Renal cortex interstitium (tissue), 11 donors: ENCODE data around the gene FZD8. TPM values are rescaled to one million over a fixed set of nuclear protein-coding genes. Genes with fewer than 3 reads are reported as not detected.

Experiments
- DNase-seq, 11 donors: peaks; one replicate each; pipeline ENCODE4 v3.0.0-alpha.2; 2013; ENCODE audit warnings: low read depth in 9 of 11, low spot score in 4 of 11; ENCODE audit errors: extremely low read depth in 1 of 11
- polyA plus RNA-seq, 3 donors: library from polyadenylated mRNA; unstranded; fragments of 120-200 nt; gene quantifications; one replicate each; pipeline ENCODE4 v1.2.1, GENCODE V29; 2013; ENCODE audit not compliant: insufficient read length in 3 of 3

Gene FZD8
- polyA plus RNA-seq, 3 donors = 10.7 to 16.9 (median 13.2) TPM

GRCh38 chr10:35644050-35644950 is 2.2 kb upstream of the FZD8 start:
- DNase-seq = no peak

DNA sequence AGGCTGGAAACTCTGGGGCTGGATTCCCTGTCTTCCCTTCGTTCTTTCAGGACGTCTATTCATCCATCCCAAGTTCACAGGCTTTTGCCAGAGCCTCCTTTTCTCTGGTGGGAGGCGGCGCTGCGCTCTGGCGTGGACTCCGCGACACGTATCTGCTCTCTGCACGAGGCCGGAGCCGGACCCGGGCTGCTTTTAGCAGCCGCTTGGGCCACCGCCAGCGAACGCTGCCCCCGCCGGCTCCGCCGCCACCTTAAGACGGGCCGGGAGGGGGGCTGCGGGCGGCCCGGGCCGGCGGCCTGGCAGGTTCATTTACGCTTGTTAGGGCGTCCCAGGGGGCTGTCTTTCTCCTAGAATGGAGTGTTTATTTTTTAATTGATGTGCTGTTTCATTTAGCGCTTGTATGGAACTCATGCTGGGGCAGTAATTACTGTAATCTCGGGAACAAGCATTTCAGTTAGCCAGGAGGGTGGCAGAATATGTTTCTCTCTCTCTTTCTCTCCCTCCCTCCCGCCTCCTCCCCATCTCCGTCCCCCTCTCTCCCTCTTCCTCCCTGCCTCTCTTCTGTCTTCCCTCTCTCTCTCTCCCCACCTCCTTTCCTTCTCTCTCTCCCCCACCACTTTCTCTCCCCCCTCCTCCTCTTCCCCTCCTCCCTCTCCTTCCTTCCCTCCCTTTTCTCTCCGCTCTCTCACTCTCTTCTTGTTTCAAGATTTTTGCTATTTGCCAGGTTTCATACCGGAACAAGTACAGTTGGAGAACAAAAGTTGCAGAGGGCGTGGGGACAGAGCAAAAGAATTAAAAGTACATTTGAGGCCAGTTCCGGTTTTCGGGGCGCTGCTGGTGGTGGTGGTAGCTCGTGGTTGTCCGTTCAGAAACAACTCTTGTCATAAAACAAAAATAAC is 1.3 kb upstream of the FZD8 start:
- peak in 3 of 11 donors; percentile 54 to 64 (median 57) for DNase-seq

- no peak for DNase-seq
Measured at GRCh38 chr10:35642793-35643114, 658 bp upstream of the FZD8 start.

GRCh38 chr10:35641676-35642034 is 441 bp downstream of the FZD8 start:
- no peak for DNase-seq

DNA sequence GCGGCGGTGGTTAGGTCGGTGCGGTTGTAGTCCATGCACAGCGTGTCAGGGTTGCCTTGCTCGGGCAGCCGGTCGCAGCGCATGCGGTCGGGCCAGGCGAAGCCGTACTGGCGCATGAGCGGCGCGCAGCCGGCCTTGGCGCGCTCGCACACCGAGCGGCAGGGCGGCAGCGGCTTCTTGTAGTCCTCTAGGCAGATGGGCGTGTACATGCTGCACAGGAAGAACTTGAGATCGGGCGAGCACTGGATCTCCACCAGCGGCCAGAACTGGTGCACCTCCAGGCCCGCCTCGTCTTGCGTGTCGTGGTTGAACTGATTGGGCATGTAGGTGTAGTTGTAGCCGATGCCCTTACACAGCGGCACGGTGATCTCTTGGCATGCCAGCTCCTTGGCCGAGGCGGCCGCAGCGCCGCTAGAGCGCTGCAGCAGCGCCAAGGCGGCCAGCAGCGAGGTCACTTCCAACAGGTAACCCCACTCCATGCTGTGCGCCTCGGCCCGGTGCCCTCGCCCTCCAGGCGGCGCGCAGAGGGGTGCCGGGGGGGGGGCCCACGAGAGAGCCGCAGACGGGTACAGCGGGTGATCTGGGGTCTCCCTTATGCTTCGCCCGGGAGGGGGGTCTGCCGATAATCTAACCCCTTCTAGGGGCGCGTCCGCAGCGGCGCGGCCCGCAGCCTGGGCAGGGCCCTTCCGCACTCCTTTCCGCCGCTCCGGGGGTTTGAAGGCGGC is 983 bp downstream of the FZD8 start:
- DNase-seq = peak in 3 of 11 donors; percentile 56 to 67 (median 57)

DNA sequence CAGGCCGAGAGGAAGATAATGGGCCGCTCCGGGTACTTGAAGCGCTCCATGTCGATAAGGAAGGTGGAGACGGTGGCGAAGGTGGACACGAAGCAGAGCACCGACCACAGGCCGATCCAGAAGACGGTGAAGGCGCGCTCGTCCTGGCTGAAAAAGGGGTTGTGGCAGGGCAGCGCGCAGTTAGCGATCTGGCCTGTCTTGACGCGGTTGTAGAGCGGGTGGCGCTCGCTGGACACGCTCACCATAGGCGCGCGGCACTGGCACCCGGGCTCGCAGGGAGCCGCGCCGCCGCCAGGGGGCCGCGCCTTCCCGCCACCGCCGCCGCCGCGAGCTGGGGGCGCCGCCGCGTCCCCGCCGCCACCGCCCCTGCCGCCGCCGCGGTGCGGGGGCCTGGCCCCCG is 1.6 kb downstream of the FZD8 start:
- peak in 4 of 11 donors; percentile 60 to 70 (median 67) for DNase-seq

DNA sequence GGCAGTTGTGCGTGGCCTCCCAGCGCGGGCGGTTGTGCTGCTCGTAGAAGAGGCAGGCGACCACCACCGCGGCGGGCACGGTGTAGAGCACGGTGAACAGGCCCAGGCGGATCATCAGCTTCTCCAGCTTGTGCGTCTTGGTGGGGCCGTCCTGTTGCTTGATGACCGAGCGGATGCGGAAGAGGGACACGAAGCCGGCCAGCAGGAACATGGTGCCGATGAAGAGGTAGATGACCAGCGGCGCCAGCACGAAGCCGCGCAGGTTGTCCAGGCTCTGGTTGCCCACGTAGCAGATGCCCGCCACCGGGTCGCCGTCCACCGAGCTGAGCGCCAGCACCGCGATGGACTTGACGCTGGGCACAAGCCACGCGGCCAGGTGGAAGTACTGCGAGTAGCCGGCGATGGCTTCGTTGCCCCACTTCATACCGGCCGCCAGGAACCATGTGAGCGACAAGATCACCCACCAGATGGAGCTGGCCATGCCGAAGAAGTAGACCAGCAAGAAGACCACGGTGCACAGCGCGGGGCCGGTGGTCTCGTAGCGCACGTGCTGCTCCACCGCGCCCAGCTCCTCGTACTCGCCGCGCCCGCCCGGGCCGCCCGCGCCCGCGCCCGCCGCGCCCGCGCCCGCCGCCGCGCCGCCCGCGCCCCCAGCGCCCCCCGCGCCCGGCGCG is 2.2 kb downstream of the FZD8 start:
- DNase-seq = peak in 2 of 11 donors; percentile 33 to 41

- no peak for DNase-seq
Measured at GRCh38 chr10:35639021-35639727, 2.9 kb downstream of the FZD8 start.

DNA sequence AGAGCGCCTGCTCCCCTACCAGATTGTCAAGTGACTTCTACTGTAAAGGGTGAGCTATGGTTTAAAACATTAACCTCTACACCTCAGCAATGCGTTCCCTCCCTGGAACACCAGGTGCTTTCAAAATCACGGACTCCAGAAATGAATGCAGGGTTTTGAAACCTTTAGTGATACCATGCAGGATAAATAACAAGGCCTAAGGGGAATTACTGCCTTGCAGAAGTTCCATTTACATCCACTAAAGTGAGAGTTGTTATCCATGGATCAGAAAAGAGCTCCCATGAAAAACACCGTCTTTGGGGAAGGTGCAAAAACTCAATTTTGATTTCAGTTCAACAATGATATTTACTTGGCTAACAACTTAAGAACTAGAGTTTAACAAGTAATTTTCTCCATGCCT is 4.0 kb downstream of the FZD8 start:
- no peak for DNase-seq

GRCh38 chr10:35637462-35637861 is 4.6 kb downstream of the FZD8 start:
- DNase-seq = no peak

GRCh38 chr10:35636956-35637355 is 5.1 kb downstream of the FZD8 start:
- DNase-seq = no peak

DNA sequence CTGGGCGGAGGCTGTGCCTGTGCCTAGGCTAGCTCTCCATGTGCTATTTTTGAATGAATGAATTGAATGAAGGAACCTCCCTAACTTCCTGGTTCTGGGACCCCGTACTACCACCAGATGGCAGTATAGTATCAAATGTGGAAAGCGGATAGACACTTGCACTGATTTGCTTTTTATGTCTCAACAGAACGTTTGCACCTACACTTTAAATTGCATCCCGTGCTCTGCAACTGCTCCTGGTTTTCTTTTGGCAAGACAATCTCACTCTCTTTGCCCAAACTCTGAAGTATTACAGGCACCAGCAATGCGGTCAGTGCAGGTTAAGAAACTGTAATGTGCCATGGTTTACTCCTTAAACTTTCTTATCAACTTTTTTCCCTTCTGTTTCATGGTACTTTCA is 6.5 kb downstream of the FZD8 start:
- DNase-seq = peak in 3 of 11 donors; percentile 48 to 76 (median 60)

DNA sequence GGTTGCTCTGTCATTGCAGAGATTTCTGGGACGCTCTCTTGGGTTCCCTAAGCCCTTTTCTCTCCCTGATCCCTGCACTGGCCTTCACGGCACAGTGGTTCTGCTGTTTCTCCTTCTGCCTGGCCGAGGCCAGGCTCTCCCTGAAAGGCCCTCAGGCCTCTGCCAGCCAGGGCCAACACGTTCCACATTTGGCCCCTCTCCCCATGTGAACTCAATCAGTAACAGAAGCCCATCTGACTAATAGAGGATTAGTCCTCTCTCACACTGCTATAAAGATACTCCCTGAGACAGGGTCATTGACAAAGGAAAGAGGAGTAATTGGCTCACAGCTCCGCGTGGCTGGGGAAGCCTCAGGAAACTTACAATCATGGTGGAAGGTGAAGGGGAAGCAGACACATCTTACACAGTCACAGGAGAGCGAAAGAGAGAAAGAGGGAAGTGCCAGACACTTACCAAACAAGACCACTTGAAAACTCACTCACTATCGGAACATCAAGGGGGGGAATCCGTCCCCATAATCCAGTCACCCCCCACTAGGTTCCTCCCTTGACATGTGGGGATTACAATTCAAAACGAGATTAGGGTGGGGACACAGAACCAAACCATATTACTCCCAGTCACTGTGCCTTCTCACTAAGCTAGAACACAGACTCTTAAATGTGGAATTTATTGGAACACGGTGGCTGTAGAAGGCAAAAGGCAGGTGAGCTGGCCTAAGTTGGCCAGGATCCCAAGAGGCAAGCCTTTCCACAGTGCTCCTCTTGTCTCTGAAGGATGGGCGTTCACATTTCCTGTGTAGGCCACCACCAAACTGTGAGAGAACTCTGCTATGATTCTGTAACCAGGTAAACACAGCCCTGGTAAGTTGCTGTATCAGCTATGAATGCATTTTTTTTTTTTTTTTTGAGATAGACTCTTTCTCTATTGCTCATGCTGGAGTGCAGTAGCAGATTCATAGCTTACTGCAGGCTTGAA is 8.8 kb downstream of the FZD8 start:
- DNase-seq = no peak

GRCh38 chr10:35632027-35632426 is 10.1 kb downstream of the FZD8 start:
- no peak for DNase-seq

DNA sequence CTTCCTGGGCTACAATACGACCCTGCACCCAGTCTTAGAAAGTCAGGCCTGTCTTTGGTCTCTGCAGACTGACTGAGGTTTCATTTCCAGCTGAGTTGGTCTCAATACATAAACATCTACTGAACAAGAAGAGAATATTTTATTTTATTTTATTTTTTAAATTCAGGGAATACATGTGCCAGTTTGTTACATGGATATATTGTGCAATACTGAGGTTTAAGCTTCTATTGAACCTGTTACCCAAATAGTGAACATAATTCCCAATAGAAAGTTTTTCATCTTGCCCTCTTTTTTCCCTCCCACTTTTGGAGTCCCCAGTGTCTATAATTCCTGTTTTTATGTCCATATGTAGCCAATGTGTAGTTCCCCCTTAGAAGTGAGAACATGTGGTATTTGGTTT is 10.7 kb downstream of the FZD8 start:
- DNase-seq = no peak

GRCh38 chr10:35626971-35627507 is 15.1 kb downstream of the FZD8 start:
- DNase-seq = no peak

DNA sequence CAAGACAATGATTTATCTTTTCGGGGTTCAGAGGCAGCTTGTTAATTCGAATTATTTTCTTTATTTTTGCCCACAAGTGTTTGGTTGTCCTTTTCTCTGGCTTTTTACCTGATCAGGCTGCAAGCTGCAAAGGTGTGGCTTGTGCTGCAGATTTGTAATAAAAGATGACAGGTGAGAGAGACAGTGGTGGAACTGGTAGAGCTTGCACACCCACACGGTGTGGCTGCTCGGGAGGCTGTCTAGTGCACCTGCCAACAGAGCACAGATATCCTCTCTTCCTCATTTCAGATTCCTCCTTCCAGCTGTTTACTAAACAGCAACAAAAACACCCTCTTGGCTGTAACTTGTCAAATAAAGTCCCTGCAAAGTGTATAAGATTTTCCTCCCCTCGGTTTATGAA is 27.8 kb downstream of the FZD8 start:
- no peak for DNase-seq
